Mucosa of stomach (tissue), 1 donor: Measurements from ENCODE around the gene LRP4.
A peak's percentile ranks its signal among the peaks of the same experiment; 100 is the strongest.
"Not testable (repeated sequence)": the region's sequence is repeated elsewhere in the genome, so short reads cannot be mapped to it uniquely, and the experiment has no call there.

Experiments used
- H3K27me3 ChIP-seq: one replicate; pipeline ENCODE4 v1.7.0; 2013; ENCODE audit warnings: mild to moderate bottlenecking, low read length; ENCODE audit not compliant: control insufficient read depth, insufficient read depth
- H3K36me3 ChIP-seq: one replicate; pipeline ENCODE4 v1.7.0; 2013; ENCODE audit warnings: low read length; ENCODE audit not compliant: control insufficient read depth, insufficient read depth
- H3K4me1 ChIP-seq: one replicate; pipeline ENCODE4 v1.7.0; 2013; ENCODE audit warnings: mild to moderate bottlenecking, low read length; ENCODE audit not compliant: control insufficient read depth, insufficient read depth
- H3K4me3 ChIP-seq: one replicate; pipeline ENCODE4 v1.7.0; 2013; ENCODE audit warnings: low read length
- H3K9ac ChIP-seq: one replicate; pipeline ENCODE4 v1.7.0; 2013; ENCODE audit warnings: mild to moderate bottlenecking, low read length, moderate library complexity
- H3K9me3 ChIP-seq: one replicate; pipeline ENCODE4 v1.7.0; 2013; ENCODE audit warnings: mild to moderate bottlenecking, low read length, moderate library complexity; ENCODE audit not compliant: control insufficient read depth
- donor health status: Pancreatic carcinoma.

The LRP4 gene

DNA sequence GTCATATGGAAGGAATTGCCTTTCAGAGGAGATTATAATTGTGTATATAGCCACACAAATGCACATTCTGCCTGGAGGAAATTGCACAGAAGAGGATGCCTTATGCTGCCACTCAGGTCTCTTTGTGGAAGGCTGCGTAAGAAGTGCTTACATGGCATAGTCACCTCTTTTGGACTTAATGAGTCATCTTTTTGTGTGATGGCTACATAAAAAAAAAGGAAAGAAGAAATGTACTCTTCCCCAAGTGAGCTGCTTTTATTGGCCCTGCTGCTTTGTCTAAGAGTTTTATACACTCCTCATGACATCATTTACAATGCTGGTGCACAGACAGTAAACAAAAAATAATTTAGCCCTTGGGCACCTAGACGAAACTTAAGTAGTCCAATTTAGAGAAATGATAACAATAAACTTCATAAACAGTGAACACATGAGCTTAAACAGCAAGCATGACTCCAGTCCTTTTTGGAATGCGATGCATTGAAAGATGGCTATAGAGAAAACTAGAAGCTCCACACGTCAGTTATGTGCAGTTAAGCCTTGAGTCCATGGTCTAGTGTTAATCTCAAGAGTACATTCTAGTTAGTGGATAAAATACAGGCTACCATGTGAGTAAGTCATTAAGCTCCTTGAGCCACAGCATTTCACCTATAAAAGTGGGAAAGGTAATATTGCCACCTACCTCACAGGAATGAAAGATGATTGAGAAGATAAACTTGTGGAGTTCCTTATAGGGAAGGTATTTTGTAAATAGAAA, 30.2 kb upstream of the LRP4 start:
- H3K9me3 ChIP-seq, result no peaks in the 10 kb centered on the region
- peaks cover 35% of the 10 kb centered on the region for H3K4me1 ChIP-seq
- no peaks in the 10 kb centered on the region for H3K36me3 ChIP-seq
- H3K9ac ChIP-seq, result no peak overlapping the region
- H3K27me3 ChIP-seq, result no peaks in the 10 kb centered on the region
- no peak overlapping the region for H3K4me3 ChIP-seq

DNA sequence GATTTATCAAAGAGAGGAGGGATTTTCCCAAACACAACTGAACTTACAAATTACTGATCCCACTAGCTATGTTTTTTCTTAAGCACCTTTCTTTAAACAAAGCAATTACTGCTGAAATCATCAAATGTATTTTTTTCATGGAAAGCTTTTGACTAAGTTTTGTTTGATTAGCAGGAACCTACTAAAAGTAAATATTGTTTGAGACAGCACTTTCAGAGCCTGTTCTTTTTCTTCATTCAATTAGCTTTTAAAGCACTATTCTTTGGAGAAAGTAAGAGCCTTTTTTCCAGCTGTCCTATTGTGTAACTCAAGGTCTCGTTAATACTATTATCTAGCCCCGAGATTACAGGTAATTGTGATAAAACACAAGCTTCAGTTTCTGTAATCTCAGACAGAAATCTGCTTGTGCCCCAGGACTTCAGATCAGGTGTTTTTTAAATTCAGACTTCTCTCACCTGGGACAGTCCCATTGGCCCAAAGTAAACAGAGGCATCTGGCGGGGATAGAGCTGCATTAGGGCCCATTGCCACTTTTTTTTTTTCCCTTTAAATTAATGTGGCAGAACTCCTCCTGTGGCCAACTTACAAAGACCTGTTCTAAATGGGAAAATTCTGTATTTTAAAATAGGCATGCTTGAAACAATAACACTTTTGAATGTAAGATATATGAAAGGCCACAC, 29.2 kb upstream of the LRP4 start:
- no peaks in the 10 kb centered on the region for H3K9me3 ChIP-seq
- H3K4me1 ChIP-seq, result peaks cover 44% of the 10 kb centered on the region
- H3K27me3 ChIP-seq, result no peaks in the 10 kb centered on the region
- H3K4me3 ChIP-seq, result no peak overlapping the region
- no peaks in the 10 kb centered on the region for H3K36me3 ChIP-seq
- H3K9ac ChIP-seq, result no peak overlapping the region

DNA sequence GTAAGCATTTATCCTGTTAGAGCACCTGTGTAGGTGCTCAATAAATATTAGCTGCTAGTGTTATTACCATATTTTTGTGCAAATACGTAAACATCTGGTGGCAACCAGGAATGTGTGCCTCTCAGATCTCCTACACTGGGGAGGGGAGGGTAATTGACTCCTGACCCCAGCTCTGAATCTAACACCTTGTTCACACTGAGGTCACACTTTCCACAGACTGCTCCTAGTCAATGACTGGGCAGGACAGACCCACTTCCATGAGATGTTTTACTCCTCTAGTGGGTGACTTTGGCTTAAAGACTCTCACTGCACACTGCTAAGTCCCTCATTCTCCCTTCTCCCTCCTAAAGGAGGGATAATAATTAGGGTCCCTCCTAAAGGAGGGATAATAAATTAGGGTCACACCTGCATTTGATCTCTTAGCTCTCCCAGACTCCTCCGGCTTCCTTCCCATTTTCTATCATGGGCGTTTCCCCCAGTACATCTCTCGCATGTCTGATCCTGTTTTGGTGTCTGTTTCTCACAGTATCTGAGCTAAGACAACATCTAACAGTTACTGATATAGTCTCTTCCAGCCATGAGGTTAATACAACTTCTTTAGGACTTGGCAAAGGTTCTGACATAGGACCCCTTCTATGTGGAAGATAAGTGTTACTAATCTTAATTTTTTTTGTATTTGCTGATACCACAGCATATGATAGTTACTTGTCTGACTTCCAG, 26.2 kb upstream of the LRP4 start:
- Histone ChIP-seq H3K36me3 (no peaks in the 10 kb centered on the region), H3K4me1 (peaks cover 52% of the 10 kb centered on the region), H3K27me3 (no peaks in the 10 kb centered on the region), H3K9me3 (no peaks in the 10 kb centered on the region), H3K9ac (no peak overlapping the region), H3K4me3 (no peak overlapping the region)

DNA sequence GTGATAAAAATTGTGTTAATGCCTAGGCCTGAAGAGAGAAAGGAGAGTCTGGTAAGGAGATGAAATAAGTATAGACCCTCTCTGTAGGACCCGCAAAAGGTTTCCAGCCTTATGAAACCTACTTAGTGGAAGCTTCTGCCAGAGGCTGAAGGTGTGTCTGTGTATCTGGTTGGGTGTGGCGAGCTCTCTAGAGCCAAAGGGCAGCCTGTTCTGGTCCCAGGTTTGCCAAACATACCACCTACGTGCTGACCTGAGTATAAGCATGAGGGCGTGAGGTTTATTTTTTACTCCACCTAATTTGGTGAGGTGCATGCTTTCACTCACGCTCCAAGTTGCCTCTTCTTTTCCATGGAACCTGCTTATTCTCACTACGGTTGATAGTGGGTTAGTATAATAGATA, 23.8 kb upstream of the LRP4 start:
- H3K27me3 ChIP-seq, result no peaks in the 10 kb centered on the region
- H3K9me3 ChIP-seq, result no peaks in the 10 kb centered on the region
- peak overlapping the region; percentile 32 for H3K4me3 ChIP-seq
- H3K36me3 ChIP-seq, result no peaks in the 10 kb centered on the region
- H3K4me1 ChIP-seq, result peaks cover 35% of the 10 kb centered on the region
- peak overlapping the region; percentile 40 for H3K9ac ChIP-seq

DNA sequence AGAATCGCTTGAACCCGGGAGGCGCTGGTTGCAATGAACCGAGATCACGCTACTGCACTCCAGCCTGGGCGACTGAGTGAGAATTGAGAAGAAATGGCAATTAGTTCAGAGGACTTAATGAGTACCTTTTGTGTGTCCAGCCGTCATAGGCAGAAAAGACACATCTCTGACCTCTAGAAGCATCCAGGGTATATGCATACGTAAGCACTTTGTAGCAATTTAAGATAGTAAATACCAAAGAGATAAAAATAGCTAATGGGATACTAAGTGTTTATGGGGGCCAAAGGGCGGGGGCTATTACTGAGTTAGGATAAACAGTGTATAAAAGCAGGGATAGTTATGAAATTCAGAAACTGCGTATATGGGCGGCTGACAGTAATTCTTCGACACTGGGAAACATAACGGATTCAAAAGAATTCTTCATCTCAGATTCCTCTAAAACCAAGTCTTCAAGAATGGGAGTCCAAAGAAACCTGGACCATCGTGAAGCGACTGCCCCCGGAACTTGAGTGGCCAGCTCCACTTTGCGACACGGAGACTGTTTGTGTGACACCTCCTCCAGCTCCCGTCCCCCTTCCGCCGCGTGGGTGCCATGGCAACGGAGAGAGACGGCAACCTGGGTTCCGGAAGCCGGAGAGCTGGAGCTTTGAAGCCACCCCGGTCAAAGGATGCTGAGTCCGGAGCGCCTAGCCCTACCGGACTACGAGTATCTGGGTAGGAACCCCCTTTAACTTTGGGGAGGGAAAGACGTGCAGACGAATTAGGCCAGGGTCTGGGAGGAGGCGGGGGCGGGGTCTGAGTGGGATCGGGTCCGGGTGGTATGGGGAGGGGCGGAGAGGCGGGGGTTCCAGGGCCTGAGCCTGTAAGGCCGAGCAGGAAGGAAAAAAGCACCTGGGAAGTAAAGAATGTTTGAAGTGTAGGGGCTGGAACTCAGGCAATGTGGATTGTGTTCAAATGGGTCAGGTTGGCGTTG, 18.1 kb upstream of the LRP4 start, which contains the start of gene CSTPP1:
Gene CSTPP1 (plus strand): TSS at position 624 of the 973 bp plus-strand sequence. CDS start 45 bp downstream, at position 669.
- peak within 1 kb of the TSS; percentile 73 for H3K9ac ChIP-seq
- peak within 1 kb of the TSS; percentile 16 for H3K4me3 ChIP-seq
- no peaks in the 10 kb centered on the region for H3K36me3 ChIP-seq
- peaks cover 9% of the 10 kb centered on the region for H3K4me1 ChIP-seq
- H3K9me3 ChIP-seq, result no peaks in the 10 kb centered on the region
- H3K27me3 ChIP-seq, result no peaks in the 10 kb centered on the region

GRCh38 chr11:46930089-46930488, 11.7 kb upstream of the LRP4 start:
- peaks cover 17% of the 10 kb centered on the region for H3K4me1 ChIP-seq
- H3K9ac ChIP-seq, result no peak overlapping the region
- H3K36me3 ChIP-seq, result no peaks in the 10 kb centered on the region
- no peaks in the 10 kb centered on the region for H3K9me3 ChIP-seq
- no peaks in the 10 kb centered on the region for H3K27me3 ChIP-seq
- no peak overlapping the region for H3K4me3 ChIP-seq

GRCh38 chr11:46928701-46929100, 10.4 kb upstream of the LRP4 start:
- H3K4me1 ChIP-seq, result peaks cover 22% of the 10 kb centered on the region
- not testable (repeated sequence) for H3K36me3 ChIP-seq, H3K9me3 ChIP-seq, H3K27me3 ChIP-seq, H3K4me3 ChIP-seq, H3K9ac ChIP-seq

GRCh38 chr11:46927928-46928327, 9.6 kb upstream of the LRP4 start:
- not testable (repeated sequence) for H3K9me3 ChIP-seq, H3K27me3 ChIP-seq, H3K4me3 ChIP-seq, H3K9ac ChIP-seq, H3K36me3 ChIP-seq
- H3K4me1 ChIP-seq, result peaks cover 24% of the 10 kb centered on the region

GRCh38 chr11:46920755-46921154, 2.4 kb upstream of the LRP4 start:
- Histone ChIP-seq H3K9ac (peak overlapping the region; percentile 26), H3K4me3 (no peak overlapping the region), H3K27me3 (peaks cover 10% of the 10 kb centered on the region), H3K4me1 (peaks cover 12% of the 10 kb centered on the region), H3K36me3 (no peaks in the 10 kb centered on the region), H3K9me3 (no peaks in the 10 kb centered on the region)

GRCh38 chr11:46918788-46919513, 601 bp upstream of the LRP4 start:
- Histone ChIP-seq H3K36me3 (no peaks in the 10 kb centered on the region), H3K4me1 (peaks cover 17% of the 10 kb centered on the region), H3K9me3 (no peaks in the 10 kb centered on the region), H3K27me3 (peaks cover 10% of the 10 kb centered on the region), H3K4me3 (no peak overlapping the region), H3K9ac (peak overlapping the region; percentile 32)

DNA sequence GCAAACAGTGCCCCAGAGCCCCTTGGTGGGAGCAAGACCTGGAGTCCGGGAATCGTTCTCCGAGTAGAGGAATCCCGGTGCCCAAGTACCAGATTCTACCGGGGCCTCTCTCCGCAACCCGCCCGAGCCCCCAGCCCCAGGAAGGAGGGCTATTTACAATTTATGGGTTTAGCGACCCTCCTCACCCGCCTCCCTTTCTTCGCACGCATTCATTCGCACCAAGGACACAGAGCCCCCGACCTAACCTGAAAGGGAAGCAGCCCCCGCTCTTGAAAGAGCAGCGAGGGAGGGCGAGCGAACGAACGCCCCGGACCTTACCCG, 628 bp downstream of the LRP4 start:
- Histone ChIP-seq H3K4me1 (peaks cover 23% of the 10 kb centered on the region), H3K9me3 (no peaks in the 10 kb centered on the region), H3K4me3 (peak overlapping the region; percentile 51), H3K36me3 (no peaks in the 10 kb centered on the region), H3K9ac (peak overlapping the region; percentile 63), H3K27me3 (peaks cover 10% of the 10 kb centered on the region)
